ENCODE results near the gene NPAS3. TPM values are rescaled to one million over a fixed set of nuclear protein-coding genes. Genes with fewer than 3 reads are reported as not detected.

Gene NPAS3
- total and polyA plus RNA-seq, 11 donors: 0.15 to 3.4 (median 0.92) TPM

DNA sequence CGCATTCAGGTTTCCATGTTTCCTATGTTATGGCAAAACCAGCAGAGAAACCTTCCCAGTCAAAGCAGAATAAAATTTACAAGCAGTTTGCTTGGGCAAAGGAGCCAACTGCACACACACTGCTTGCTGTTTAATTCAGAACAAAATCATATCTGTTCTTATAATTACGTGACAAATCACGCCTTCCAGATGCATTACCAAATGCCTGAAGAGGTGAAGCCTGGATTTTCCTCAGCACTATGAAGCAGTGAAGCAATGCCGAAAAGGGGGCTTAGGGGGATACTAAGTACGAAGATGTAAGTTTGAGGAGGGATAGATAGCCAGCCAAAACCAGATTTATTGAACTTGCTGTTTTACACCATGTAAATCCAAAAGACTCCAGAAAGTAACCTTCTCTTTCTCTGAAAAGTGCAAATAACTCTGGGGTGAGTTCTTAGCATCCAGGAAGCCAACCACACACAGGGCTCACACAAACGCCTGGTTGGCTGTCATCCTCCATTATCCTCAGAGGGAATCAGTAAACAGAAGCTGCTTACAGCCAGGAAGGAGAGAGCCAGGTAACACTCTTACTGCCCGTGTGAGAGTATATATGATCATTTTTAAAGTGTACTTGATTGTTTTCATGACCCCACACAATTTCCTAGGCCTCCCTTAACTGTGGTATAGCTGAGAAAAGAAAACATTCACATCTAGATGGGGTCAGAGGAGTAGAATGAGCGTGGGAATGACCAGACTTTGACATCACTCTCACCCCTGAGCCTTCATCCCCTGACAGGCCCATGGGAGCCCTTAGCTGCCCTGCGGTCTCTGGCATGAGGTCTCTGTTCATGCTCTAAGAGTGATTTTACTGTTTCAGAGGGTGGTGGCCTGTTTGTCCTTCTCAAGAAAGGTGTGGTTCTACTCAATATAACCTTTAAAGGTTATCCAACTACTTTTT, 569.7 kb downstream of the NPAS3 start:
- 77 to 82% (median 82%) methylated on average over 9 of the region's 9 CpGs for WGBS, 4 donors
- Histone ChIP-seq H3K36me3 (no peaks in the 10 kb centered on the region), H3K9me3 (no peaks in the 10 kb centered on the region), H3K27ac (no peak overlapping the region), H3K27me3 (peaks cover 0 to 3% (median 0%) of the 10 kb centered on the region in 9 donors), H3K4me1 (no peaks in the 10 kb centered on the region), H3K4me3 (no peak overlapping the region)
- DNase-seq (no peak), ATAC-seq (no peak)
- no peak for TF ChIP-seq POLR2A (IDR thresholded peaks at IDR 0.05)
- TF ChIP-seq, protein P1, sequence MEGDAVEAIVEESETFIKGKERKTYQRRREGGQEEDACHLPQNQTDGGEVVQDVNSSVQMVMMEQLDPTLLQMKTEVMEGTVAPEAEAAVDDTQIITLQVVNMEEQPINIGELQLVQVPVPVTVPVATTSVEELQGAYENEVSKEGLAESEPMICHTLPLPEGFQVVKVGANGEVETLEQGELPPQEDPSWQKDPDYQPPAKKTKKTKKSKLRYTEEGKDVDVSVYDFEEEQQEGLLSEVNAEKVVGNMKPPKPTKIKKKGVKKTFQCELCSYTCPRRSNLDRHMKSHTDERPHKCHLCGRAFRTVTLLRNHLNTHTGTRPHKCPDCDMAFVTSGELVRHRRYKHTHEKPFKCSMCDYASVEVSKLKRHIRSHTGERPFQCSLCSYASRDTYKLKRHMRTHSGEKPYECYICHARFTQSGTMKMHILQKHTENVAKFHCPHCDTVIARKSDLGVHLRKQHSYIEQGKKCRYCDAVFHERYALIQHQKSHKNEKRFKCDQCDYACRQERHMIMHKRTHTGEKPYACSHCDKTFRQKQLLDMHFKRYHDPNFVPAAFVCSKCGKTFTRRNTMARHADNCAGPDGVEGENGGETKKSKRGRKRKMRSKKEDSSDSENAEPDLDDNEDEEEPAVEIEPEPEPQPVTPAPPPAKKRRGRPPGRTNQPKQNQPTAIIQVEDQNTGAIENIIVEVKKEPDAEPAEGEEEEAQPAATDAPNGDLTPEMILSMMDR (IDR thresholded peaks at IDR 0.05): no peak
- intact Hi-C loops (cut with DNase I): no loop called here

DNA sequence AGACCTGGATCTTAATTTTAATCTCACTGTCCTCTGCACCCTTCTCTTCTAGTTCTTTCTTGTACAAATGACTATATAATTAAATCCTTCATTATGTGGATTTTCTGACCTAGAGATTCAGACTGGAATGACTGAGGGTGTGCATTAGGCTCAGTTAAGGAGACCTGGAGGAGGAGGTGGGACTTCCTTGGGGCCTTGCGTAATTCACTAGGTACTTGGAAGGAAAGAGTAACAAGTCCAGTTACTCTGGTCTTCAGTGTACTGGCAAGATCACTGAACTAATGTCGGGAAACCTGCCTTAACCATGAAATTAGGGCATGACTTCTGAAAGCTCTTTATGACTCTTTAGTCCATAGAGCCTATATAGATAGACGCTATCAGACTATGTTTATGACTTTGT, 570.8 kb downstream of the NPAS3 start:
- Histone ChIP-seq H3K27me3 (peaks cover 0 to 3% (median 0%) of the 10 kb centered on the region in 9 donors), H3K36me3 (no peaks in the 10 kb centered on the region), H3K4me3 (no peak overlapping the region), H3K27ac (no peak overlapping the region), H3K9me3 (no peaks in the 10 kb centered on the region), H3K4me1 (no peaks in the 10 kb centered on the region)
- WGBS, 4 donors: 90 to 94% (median 94%) methylated on average over 3 of the region's 3 CpGs
- TF ChIP-seq, protein P1 (IDR thresholded peaks at IDR 0.05): no peak
- TF ChIP-seq POLR2A (IDR thresholded peaks at IDR 0.05): no peak
- intact Hi-C loops (cut with DNase I): no loop called here
- DNase-seq (no peak), ATAC-seq (no peak)

DNA sequence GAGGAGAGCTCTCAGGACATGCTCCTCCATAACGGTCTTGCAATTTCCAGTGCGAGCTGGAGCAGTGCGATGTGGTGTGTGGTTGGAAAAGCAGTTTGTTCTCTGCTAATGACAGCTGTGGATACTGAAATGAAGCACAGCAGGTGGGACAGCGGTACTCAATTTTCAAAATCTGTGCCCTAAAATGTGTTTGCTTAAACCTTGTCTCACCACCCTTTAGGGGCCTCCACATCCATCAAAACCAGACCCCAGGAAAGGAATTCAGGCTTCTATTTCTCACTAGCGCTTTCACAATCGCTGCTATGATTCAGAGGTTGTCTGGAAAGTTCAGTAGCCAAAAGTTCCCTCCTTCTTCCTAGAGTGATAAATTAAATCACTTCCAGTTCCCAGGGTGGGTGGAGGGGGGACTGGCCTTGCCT, 571.4 kb downstream of the NPAS3 start:
- no peaks in the 10 kb centered on the region for H3K36me3 ChIP-seq
- DNase-seq: no peak
- H3K4me1 ChIP-seq: no peaks in the 10 kb centered on the region
- H3K9me3 ChIP-seq: no peaks in the 10 kb centered on the region
- TF ChIP-seq, protein P1 (IDR thresholded peaks at IDR 0.05): no peak
- TF ChIP-seq POLR2A (IDR thresholded peaks at IDR 0.05): no peak
- H3K27ac ChIP-seq: no peak overlapping the region
- 62 to 74% (median 72%) methylated on average over 6 of the region's 6 CpGs for WGBS, 4 donors
- H3K27me3 ChIP-seq: peaks cover 0 to 3% (median 0%) of the 10 kb centered on the region in 9 donors
- ATAC-seq: peak in 3 of 4 donors; percentile 26 to 70 (median 67)
- no peak overlapping the region for H3K4me3 ChIP-seq
- intact Hi-C loops (cut with DNase I): no loop called here

DNA sequence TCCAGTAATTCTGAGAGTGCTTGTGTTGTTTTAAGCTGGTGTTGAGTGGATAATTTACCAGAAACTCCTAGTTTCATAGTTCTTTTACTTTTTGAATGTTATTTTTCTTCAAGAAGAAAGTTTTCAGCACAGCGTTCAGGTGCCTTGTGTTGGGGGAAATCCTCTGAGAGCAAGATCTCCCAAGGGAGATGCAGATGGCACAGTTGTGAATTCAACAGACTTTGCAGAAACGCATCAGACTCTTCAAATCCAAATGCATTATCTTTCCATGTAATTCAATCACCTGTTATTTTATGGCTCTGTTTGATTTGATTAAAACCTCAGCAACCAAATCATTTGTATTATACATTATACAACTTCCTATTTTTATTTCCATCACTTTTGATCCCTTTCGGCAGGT, 572.3 kb downstream of the NPAS3 start:
- no peak for DNase-seq
- TF ChIP-seq, protein P1 (IDR thresholded peaks at IDR 0.05): no peak
- TF ChIP-seq POLR2A (IDR thresholded peaks at IDR 0.05): no peak
- intact Hi-C loops (cut with DNase I): no loop called here
- WGBS, 4 donors: 85 to 94% (median 91%) methylated on average over 3 of the region's 3 CpGs
- Histone ChIP-seq H3K4me3 (no peak overlapping the region), H3K27ac (no peak overlapping the region), H3K27me3 (peaks cover 0 to 3% (median 0%) of the 10 kb centered on the region in 9 donors), H3K9me3 (no peaks in the 10 kb centered on the region), H3K36me3 (no peaks in the 10 kb centered on the region), H3K4me1 (no peaks in the 10 kb centered on the region)
- no peak for ATAC-seq
